Activated naive CD4-positive, alpha-beta T cell treated with anti-CD3 and anti-CD28 coated beads, Interleukin-2, amount 50 U/mL, for 24 hours (primary cell): ENCODE results near the gene TTLL13.
A peak's percentile ranks its signal among the peaks of the same experiment; 100 is the strongest.

Experiments
- H3K27ac Mint-ChIP-seq: one replicate; pipeline ENCODE4 v1.8.0; 2021; ENCODE audit warnings: mild to moderate bottlenecking, mixed read lengths
- H3K27me3 Mint-ChIP-seq: one replicate; pipeline ENCODE4 v1.8.0; 2021; ENCODE audit warnings: mixed read lengths
- H3K36me3 Mint-ChIP-seq: one replicate; pipeline ENCODE4 v1.8.0; 2021; ENCODE audit warnings: mixed read lengths
- H3K4me1 Mint-ChIP-seq: one replicate; pipeline ENCODE4 v1.8.0; 2021; ENCODE audit warnings: mixed read lengths
- H3K4me3 Mint-ChIP-seq: one replicate; pipeline ENCODE4 v1.8.0; 2021; ENCODE audit warnings: mild to moderate bottlenecking, mixed read lengths
- H3K9me3 Mint-ChIP-seq: one replicate; pipeline ENCODE4 v1.8.0; 2021; ENCODE audit warnings: mixed read lengths

Gene TTLL13

DNA sequence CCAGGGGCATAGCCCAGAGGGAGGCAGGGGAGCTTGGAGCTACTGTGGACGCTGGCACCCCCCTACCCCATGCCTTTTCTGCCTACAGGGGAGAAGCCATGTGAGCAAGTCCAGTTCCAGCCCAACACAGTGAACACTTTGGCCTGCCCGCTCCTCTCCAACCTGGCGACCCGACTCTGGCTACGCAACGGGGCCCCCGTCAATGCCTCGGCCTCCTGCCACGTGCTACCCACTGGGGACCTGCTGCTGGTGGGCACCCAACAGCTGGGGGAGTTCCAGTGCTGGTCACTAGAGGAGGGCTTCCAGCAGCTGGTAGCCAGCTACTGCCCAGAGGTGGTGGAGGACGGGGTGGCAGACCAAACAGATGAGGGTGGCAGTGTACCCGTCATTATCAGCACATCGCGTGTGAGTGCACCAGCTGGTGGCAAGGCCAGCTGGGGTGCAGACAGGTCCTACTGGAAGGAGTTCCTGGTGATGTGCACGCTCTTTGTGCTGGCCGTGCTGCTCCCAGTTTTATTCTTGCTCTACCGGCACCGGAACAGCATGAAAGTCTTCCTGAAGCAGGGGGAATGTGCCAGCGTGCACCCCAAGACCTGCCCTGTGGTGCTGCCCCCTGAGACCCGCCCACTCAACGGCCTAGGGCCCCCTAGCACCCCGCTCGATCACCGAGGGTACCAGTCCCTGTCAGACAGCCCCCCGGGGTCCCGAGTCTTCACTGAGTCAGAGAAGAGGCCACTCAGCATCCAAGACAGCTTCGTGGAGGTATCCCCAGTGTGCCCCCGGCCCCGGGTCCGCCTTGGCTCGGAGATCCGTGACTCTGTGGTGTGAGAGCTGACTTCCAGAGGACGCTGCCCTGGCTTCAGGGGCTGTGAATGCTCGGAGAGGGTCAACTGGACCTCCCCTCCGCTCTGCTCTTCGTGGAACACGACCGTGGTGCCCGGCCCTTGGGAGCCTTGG lies 21.3 kb upstream of the TTLL13 start:
- Mint-ChIP-seq H3K9me3 (no peaks in the 10 kb centered on the region), H3K4me1 (peaks cover 44% of the 10 kb centered on the region), H3K27ac (no peak overlapping the region), H3K27me3 (no peaks in the 10 kb centered on the region), H3K36me3 (peaks cover 16% of the 10 kb centered on the region), H3K4me3 (no peak overlapping the region)

DNA sequence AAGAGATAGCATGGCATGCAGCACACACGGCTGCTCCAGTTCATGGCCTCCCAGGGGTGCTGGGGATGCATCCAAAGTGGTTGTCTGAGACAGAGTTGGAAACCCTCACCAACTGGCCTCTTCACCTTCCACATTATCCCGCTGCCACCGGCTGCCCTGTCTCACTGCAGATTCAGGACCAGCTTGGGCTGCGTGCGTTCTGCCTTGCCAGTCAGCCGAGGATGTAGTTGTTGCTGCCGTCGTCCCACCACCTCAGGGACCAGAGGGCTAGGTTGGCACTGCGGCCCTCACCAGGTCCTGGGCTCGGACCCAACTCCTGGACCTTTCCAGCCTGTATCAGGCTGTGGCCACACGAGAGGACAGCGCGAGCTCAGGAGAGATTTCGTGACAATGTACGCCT lies 20.4 kb upstream of the TTLL13 start:
- no peak overlapping the region for H3K4me3 Mint-ChIP-seq
- H3K36me3 Mint-ChIP-seq = peaks cover 16% of the 10 kb centered on the region
- no peaks in the 10 kb centered on the region for H3K27me3 Mint-ChIP-seq
- H3K27ac Mint-ChIP-seq = no peak overlapping the region
- no peaks in the 10 kb centered on the region for H3K9me3 Mint-ChIP-seq
- H3K4me1 Mint-ChIP-seq = peaks cover 44% of the 10 kb centered on the region

DNA sequence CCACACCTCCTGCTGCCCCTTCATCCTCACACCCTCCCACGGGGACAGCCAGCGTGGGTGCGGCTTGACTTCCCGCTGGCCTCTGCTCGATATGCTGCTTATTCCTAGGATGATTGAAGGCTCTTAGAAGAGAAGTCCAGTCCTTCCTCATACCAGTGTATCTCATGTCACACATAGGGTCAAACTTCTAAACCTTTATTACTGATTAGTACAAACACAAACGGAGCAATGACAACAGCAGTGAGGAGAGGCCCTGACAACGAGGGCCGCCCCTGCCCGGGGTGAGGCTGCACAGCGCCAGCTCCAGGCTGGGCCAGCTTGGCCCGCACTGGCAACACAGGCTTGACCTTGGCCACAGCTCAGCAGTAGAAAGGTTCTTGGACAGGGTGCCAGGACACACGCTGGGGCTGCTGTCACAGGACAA lies 19.3 kb upstream of the TTLL13 start:
- Mint-ChIP-seq H3K9me3 (no peaks in the 10 kb centered on the region), H3K27ac (peak overlapping the region; percentile 96), H3K4me3 (peak overlapping the region; percentile 99), H3K36me3 (peaks cover 16% of the 10 kb centered on the region), H3K27me3 (no peaks in the 10 kb centered on the region), H3K4me1 (peaks cover 51% of the 10 kb centered on the region)

DNA sequence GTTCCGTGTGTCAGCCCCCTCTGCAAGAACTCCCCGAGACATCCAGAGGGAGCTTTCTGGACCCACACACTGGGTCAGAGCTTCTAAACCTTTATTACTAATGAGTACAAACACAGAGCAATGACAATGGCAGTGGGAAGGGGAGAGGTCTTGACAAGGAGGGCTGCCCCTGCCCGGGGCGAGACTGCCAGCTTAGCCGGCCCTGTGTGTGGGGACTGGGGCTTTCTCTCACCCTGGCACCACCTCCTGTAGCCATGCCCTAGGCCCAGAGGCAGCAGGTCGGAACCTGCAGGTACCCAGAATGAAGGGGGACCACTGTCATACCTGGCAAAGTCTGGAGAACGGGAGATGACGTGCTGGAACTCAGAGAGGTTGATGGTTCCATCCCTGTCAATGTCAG lies 18.7 kb upstream of the TTLL13 start:
- Mint-ChIP-seq H3K4me1 (peaks cover 52% of the 10 kb centered on the region), H3K27me3 (no peaks in the 10 kb centered on the region), H3K36me3 (peaks cover 16% of the 10 kb centered on the region), H3K27ac (peak overlapping the region; percentile 96), H3K4me3 (peak overlapping the region; percentile 99), H3K9me3 (no peaks in the 10 kb centered on the region)

DNA sequence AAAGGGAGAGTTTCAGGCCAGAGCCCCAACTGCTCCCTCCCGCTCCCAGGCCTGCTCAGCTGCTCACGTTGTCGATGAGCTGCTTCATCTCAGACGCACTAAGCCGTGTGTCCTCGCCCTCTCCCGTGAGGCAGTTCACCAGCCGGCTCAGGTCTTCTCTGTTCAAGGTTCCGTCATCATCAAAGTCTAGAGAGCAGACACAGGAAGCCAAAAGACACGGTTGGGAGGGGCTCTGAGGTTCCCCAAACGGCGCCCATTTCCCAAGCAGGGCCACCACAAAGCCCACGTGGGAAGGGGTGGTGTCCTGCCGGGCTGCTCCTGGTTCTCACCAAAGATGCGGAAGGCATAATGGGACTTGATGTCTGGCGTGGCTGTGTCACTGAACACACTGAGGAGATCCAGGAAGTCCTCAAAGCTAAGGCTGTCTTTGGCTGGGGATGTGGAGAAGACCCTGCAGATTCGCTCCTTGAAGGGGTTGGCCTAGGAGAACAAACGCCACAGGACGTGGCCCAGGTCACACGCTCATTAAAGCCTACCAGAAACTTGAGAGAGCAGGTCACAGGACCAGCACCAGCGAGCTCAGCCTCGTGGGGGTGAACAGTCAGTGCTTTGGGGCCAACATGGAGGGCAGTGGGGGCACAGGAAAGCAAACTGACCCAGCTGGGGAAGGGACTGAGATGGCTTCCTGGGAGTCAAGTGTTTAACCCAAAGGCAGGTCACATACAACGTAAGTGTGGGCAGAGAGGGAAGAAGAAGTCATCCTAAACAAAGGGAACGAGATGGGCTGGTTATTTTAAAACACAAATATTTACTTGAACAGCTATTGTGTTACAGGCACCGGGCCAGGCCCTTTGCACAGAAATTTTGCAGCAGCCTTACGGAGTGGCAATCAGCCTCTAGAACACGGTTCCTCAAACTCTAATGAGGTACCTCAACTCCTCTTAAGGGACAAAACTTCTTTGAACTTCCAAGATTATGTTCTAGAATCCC lies 18.0 kb upstream of the TTLL13 start:
- peaks cover 56% of the 10 kb centered on the region for H3K4me1 Mint-ChIP-seq
- H3K9me3 Mint-ChIP-seq = no peaks in the 10 kb centered on the region
- H3K27me3 Mint-ChIP-seq = no peaks in the 10 kb centered on the region
- peak overlapping the region; percentile 96 for H3K27ac Mint-ChIP-seq
- peak overlapping the region; percentile 99 for H3K4me3 Mint-ChIP-seq
- H3K36me3 Mint-ChIP-seq = peaks cover 16% of the 10 kb centered on the region

DNA sequence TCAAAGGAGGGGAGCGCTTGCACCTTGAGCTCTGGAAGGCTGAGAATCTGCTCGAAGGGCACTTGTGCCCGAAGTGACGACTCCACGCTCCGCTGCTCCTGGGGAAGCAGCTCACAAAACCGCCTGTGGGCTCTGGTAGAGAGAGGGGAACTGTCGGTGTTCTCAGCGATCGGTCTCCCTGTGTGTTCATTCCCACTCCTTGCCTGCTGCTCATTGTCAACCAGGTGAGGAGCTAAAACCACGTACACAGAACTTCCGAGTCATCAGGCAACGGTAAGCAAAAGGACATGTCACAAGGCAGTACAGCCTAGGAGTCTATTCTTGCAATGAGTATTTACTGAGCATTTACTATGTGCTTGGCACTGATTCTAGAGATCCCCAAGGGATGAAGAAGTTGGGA lies 17.2 kb upstream of the TTLL13 start:
- peak overlapping the region; percentile 95 for H3K27ac Mint-ChIP-seq
- peaks cover 16% of the 10 kb centered on the region for H3K36me3 Mint-ChIP-seq
- H3K4me3 Mint-ChIP-seq = peak overlapping the region; percentile 99
- peaks cover 58% of the 10 kb centered on the region for H3K4me1 Mint-ChIP-seq
- H3K9me3 Mint-ChIP-seq = no peaks in the 10 kb centered on the region
- H3K27me3 Mint-ChIP-seq = no peaks in the 10 kb centered on the region

DNA sequence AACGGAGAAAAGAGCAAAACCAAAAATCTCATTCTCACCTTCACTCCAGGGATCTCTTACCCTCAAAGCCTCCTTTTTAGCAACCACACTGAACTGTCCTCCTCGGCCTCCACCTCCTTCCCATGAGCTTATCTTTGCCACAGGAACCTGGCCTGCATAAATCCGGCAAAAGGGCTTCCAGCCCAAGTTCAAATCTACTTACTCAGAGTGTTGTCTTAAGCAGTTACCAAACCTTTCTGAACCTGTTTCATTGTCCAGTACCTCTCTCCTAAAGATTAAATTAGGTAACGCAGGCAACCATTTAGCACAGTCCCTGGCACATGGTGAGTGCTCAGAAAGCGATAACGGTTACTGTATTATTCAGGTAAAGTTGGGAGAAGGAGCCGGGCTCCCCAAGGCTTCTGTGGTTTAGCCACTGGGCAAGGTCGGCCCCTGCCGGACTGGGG lies 16.4 kb upstream of the TTLL13 start:
- Mint-ChIP-seq H3K27me3 (no peaks in the 10 kb centered on the region), H3K27ac (peak overlapping the region; percentile 95), H3K4me1 (peaks cover 58% of the 10 kb centered on the region), H3K36me3 (peaks cover 16% of the 10 kb centered on the region), H3K4me3 (peak overlapping the region; percentile 99), H3K9me3 (no peaks in the 10 kb centered on the region)

DNA sequence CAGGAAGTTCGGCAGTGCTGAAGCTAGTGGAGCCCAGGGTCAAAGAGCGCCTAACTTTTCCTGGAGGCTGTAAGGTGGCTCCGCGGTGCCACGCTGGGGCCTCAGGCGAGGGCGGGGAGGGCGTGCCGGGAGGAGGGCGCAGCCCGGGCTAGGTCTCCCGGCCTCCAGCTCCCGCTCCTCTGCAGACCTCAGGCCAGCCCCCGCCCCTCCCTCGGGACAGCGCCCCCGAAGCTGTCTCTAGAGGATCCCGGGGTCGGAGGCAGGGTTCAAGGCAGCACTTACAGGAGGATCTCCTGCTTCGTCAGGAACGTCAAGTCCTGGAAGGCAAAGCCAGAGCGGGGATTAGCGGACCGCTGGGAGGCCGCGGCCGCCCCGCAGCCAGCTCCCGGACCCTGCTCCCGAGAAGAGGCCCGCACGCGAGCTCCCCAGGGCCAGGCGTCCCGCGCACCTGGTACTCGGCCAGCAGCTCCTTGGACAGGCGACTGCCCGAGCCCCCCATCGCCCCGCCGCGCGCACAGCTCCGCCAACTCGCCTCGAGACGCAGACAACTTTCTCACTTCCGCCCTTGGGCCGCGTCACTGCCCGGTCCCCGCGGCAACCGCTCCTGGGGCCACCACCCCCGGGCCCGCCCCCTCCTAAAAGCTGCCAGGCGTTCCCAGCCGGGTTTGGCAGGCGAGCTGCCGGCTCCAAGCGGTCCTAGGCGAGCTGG lies 15.8 kb upstream of the TTLL13 start, which contains the start of gene CIB1:
Gene CIB1, minus strand, starts transcription at position 555 of the 709 bp plus-strand sequence. Its CDS starts 56 bp downstream, at position 499.
- Mint-ChIP-seq H3K4me1 (peaks cover 58% of the 10 kb centered on the region), H3K27me3 (no peaks in the 10 kb centered on the region), H3K4me3 (peak within 1 kb of the TSS; percentile 99), H3K36me3 (peaks cover 19% of the 10 kb centered on the region), H3K27ac (peak within 1 kb of the TSS; percentile 95), H3K9me3 (no peaks in the 10 kb centered on the region)

DNA sequence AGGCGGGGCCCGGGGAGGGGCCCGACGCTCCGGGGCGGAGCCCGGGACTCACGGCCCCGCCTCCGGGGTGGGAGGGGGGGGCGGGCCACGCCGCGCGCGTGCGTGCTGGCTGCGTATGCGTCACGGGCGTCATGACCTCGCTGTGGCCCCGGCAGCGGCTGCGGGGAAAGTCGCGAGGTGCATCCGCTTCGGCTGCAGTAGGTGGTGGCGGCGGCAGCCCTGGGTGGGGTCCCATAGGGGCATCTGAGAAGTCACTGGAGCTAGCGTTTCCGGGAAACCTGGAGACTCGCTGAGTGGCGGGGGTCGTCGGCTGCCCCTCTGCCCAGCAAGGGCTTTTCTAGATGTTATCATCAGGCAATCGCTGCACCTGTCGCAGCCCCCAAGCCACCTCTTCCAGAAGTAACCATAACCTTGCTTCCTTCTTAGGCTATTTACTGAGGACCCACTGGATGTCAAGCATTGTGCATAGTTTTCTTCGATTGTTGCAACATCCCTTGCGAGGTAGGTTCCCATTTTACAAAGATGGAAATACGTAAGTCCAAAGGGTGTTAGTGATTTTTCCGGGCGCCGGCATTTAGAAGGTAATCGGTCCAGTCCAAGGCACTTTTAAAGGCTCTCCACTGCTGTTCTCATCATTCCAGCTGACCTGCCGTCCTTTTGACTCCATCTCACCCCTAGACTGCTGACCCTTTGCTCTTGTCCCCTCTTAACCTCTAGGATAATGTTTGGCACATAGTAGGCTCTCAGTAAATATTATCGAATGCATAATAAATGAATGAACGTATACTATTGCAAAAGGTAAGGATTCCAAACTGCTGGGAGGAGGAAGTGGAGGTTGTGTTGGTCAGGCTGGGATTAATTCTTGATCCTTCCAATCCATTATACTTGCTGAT lies 15.0 kb upstream of the TTLL13 start, which contains the start of gene GDPGP1:
Gene GDPGP1, plus strand, starts transcription at position 114 of the 893 bp plus-strand sequence. CDS start 6,700 bp downstream, outside the sequence.
- Mint-ChIP-seq H3K9me3 (no peaks in the 10 kb centered on the region), H3K4me1 (peaks cover 52% of the 10 kb centered on the region), H3K36me3 (peaks cover 17% of the 10 kb centered on the region), H3K4me3 (peak within 1 kb of the TSS; percentile 99), H3K27ac (peak within 1 kb of the TSS; percentile 95), H3K27me3 (no peaks in the 10 kb centered on the region)

DNA sequence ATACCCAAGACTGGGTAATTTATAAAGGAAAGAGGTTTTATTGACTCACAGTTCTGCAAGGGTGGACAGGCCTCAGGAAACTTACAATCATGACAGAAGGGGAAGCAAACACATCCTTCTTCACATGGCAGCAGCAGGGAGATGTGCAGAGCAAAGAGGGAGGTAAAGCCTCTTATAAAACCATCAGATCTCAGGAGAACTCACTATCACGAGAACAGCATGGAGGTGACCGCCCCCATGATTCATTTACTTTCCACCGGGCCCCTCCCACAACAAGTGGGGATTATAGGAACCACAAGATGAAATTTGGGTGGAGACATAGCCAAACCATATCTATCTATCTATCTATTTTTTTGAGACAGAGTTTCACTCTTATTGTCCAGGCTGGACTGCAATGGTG lies 10.0 kb upstream of the TTLL13 start:
- Mint-ChIP-seq H3K9me3 (no peaks in the 10 kb centered on the region), H3K4me1 (peaks cover 19% of the 10 kb centered on the region), H3K4me3 (no peak overlapping the region), H3K36me3 (peaks cover 3% of the 10 kb centered on the region), H3K27me3 (no peaks in the 10 kb centered on the region), H3K27ac (no peak overlapping the region)

DNA sequence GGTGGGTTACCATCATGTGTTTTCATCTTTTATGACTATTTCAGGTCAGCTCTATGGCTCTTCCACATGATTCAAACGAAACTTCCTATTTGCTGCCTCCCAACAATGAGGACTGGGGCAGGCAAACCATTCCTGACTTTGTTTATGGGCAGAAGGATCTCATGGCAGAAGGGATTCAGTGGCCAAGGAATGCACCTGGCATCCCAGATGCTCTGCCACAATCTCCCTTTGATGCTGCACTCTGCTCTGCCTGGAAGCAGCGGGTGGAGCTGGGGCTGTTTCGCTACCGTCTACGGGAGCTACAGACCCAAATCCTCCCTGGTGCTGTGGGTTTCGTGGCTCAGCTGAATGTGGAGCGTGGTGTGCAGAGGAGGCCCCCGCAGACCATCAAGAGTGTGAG lies 8.5 kb upstream of the TTLL13 start:
- Mint-ChIP-seq H3K4me3 (no peak overlapping the region), H3K36me3 (peaks cover 3% of the 10 kb centered on the region), H3K4me1 (peaks cover 11% of the 10 kb centered on the region), H3K27ac (no peak overlapping the region), H3K27me3 (no peaks in the 10 kb centered on the region), H3K9me3 (no peaks in the 10 kb centered on the region)

DNA sequence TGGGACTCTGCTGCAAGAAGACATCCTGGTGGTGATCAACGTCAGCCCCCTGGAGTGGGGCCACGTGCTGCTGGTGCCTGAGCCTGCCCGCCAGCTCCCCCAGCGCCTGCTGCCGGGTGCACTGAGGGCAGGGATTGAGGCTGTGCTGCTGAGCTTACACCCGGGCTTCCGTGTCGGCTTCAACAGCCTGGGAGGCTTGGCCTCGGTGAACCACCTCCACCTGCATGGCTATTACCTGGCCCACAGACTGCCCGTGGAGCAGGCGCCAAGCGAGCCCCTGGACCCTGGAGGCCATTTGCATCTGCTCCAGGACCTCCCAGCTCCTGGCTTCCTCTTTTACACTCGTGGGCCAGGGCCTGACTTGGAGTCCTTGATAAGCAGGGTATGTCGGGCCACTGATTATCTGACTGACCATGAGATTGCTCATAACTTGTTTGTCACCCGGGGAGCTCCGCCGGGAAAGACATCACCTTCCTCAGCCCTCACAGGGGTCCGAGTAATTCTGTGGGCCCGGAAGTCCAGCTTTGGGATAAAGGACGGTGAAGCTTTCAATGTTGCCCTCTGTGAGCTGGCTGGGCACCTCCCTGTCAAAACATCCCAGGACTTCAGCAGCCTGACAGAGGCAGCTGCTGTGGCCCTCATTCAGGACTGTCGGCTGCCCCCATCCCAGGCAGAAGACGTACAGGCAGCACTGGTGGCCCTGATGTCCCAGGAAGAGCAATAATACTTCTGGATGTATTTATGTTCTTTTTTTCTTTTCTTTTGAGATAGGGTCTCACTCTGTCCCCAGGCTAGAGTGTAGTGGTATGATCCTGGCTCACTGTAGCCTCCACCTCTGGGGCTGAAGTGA lies 7.8 kb upstream of the TTLL13 start:
- Mint-ChIP-seq H3K36me3 (peaks cover 3% of the 10 kb centered on the region), H3K27ac (no peak overlapping the region), H3K9me3 (no peaks in the 10 kb centered on the region), H3K4me1 (peaks cover 5% of the 10 kb centered on the region), H3K27me3 (no peaks in the 10 kb centered on the region), H3K4me3 (no peak overlapping the region)

DNA sequence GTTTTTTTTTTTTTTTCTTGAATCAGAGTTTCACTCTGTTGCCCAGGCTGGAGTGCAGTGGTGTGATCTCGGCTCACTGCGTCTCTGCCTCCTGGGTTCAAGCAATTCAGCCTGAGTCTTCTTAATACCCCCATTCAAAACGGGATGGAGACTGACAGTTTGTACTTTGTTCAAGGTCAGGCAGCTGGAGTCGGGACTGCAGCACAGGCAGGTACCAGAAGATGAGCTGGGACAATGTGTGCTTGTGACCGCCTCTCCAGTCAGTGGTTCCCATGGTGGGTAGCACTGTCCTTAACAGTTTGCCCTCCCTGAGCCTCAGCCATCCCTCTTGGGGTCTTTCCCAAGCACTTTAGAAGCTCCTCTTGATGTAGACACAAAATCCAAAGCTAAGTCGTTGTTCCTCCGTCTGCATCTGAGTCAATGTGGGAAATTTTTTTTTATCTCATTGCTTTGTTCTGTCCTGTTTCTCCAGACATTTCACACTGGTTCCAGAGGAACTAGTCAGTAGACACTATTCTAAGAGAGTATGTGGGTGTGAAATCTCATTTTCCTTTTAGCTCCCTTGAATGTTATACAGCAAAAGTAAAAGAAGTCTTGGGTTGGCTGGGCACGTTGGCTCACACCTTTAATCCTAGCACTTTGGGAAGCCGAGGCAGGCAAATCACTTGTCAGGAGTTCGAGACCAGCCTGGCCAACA lies 5.3 kb upstream of the TTLL13 start:
- no peaks in the 10 kb centered on the region for H3K9me3 Mint-ChIP-seq
- no peaks in the 10 kb centered on the region for H3K27me3 Mint-ChIP-seq
- H3K27ac Mint-ChIP-seq = no peak overlapping the region
- peaks cover 12% of the 10 kb centered on the region for H3K4me1 Mint-ChIP-seq
- H3K4me3 Mint-ChIP-seq = no peak overlapping the region
- H3K36me3 Mint-ChIP-seq = no peaks in the 10 kb centered on the region
